Measurements from ENCODE around the gene KCNH1.

DNA sequence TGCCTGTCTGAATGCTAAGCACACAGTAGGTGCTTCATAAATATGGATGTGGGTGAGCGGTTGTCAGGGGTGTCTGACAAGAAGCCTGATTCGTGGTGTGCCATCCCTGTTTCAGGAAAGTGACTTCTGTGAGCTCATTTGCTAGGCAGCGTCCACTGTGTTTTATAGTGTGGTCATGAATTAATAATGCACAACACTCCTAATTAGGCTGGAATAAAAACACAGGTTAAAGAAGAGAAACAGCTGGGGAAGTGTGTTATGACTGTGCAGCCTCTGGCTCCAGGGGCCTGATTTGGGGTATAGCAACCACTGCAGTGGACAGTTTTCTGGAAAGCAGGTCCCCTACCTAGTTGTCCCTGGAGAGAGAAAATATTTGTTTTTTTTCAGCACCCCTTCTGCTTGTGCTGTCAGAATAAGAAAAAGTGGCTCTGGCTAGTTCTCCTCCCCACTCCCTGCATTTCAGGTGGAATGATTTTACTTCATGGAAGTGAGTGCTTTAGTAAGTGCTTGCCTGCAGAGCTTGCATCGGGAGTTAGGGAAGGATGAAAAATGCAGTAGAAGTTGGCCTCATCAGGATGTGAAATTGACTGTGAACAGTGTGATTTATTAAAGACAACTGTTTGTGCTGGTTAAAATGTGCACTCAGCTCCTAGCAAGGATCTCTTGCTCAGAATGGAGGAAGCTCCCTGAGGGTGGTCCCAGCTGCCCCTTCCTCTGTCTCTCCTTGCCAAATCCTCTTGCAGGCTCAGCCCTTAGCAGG lies 471.5 kb downstream of the KCNH1 start:
- TF ChIP-seq, protein P1, sequence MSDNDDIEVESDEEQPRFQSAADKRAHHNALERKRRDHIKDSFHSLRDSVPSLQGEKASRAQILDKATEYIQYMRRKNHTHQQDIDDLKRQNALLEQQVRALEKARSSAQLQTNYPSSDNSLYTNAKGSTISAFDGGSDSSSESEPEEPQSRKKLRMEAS (IDR thresholded peaks at IDR 0.05; ENCODE audit: low read depth) = no peak
- TF ChIP-seq, protein P2, sequence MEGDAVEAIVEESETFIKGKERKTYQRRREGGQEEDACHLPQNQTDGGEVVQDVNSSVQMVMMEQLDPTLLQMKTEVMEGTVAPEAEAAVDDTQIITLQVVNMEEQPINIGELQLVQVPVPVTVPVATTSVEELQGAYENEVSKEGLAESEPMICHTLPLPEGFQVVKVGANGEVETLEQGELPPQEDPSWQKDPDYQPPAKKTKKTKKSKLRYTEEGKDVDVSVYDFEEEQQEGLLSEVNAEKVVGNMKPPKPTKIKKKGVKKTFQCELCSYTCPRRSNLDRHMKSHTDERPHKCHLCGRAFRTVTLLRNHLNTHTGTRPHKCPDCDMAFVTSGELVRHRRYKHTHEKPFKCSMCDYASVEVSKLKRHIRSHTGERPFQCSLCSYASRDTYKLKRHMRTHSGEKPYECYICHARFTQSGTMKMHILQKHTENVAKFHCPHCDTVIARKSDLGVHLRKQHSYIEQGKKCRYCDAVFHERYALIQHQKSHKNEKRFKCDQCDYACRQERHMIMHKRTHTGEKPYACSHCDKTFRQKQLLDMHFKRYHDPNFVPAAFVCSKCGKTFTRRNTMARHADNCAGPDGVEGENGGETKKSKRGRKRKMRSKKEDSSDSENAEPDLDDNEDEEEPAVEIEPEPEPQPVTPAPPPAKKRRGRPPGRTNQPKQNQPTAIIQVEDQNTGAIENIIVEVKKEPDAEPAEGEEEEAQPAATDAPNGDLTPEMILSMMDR (IDR thresholded peaks at IDR 0.05) = no peak
- TF ChIP-seq NRF1 (IDR thresholded peaks at IDR 0.05; ENCODE audit: low read depth, low read length) (no peak), POLR2AphosphoS5 (IDR thresholded peaks at IDR 0.05; ENCODE audit: low read depth, low read length) (no peak), NFIC (IDR thresholded peaks at IDR 0.05; ENCODE audit: borderline replicate concordance) (no peak), TAF1 (IDR thresholded peaks at IDR 0.05; ENCODE audit: borderline replicate concordance, low read depth, low read length) (no peak), ELF1 (IDR thresholded peaks at IDR 0.05) (no peak), RAD21 (IDR thresholded peaks at IDR 0.05; ENCODE audit: low read length) (no peak), YY1 (IDR thresholded peaks at IDR 0.05; ENCODE audit: low read depth) (no peak), FOXM1 (IDR thresholded peaks at IDR 0.05; ENCODE audit: low read depth) (no peak), TCF12 (IDR thresholded peaks at IDR 0.05) (no peak)
- TF ChIP-seq, protein P3, sequence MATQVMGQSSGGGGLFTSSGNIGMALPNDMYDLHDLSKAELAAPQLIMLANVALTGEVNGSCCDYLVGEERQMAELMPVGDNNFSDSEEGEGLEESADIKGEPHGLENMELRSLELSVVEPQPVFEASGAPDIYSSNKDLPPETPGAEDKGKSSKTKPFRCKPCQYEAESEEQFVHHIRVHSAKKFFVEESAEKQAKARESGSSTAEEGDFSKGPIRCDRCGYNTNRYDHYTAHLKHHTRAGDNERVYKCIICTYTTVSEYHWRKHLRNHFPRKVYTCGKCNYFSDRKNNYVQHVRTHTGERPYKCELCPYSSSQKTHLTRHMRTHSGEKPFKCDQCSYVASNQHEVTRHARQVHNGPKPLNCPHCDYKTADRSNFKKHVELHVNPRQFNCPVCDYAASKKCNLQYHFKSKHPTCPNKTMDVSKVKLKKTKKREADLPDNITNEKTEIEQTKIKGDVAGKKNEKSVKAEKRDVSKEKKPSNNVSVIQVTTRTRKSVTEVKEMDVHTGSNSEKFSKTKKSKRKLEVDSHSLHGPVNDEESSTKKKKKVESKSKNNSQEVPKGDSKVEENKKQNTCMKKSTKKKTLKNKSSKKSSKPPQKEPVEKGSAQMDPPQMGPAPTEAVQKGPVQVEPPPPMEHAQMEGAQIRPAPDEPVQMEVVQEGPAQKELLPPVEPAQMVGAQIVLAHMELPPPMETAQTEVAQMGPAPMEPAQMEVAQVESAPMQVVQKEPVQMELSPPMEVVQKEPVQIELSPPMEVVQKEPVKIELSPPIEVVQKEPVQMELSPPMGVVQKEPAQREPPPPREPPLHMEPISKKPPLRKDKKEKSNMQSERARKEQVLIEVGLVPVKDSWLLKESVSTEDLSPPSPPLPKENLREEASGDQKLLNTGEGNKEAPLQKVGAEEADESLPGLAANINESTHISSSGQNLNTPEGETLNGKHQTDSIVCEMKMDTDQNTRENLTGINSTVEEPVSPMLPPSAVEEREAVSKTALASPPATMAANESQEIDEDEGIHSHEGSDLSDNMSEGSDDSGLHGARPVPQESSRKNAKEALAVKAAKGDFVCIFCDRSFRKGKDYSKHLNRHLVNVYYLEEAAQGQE (IDR thresholded peaks at IDR 0.05; ENCODE audit: low read depth, low read length) = no peak
